HFFc6 (cell line): ENCODE measurements around the gene HSPA2. TPM values are rescaled to one million over a fixed set of nuclear protein-coding genes. Genes with fewer than 3 reads are reported as not detected.

ENCODE experiments used
- DNase-seq: peaks from one replicate; pipeline ENCODE4 v3.0.0-alpha.2; 2018
- H3K27ac Mint-ChIP-seq: 2 replicates; pipeline ENCODE4 v1.8.0; 2020; ENCODE audit warnings: mild to moderate bottlenecking, mixed read lengths
- H3K27me3 Mint-ChIP-seq: 2 replicates; pipeline ENCODE4 v1.8.0; 2021; ENCODE audit warnings: mild to moderate bottlenecking, moderate library complexity, mixed read lengths; ENCODE audit not compliant: insufficient read depth
- H3K36me3 Mint-ChIP-seq: 2 replicates; pipeline ENCODE4 v1.8.0; 2021; ENCODE audit warnings: low read depth, mixed read lengths
- H3K4me1 Mint-ChIP-seq: 2 replicates; pipeline ENCODE4 v1.8.0; 2020; ENCODE audit warnings: low read depth, mixed read lengths
- H3K4me3 Mint-ChIP-seq: 2 replicates; pipeline ENCODE4 v1.8.0; 2020; ENCODE audit warnings: mild to moderate bottlenecking, moderate library complexity, mixed read lengths
- H3K9me3 Mint-ChIP-seq: 2 replicates; pipeline ENCODE4 v1.8.0; 2020; ENCODE audit warnings: mild to moderate bottlenecking, mixed read lengths
- CTCF ChIP-seq: fragments of 200-600 bp; sonication (generic); IDR thresholded peaks from 2 replicates; pipeline ENCODE4 v1.5.0; 2021; ENCODE audit warnings: antibody characterized with exemption, mild to moderate bottlenecking
- total RNA-seq, 6 experiments: library from RNA; stranded (reverse); fragmentation: NEBNext Ultra II Directional; extraction: Animal tissue kit (Norgen Biotek cat#: 25700); gene quantifications; 2 replicates in 1 of 6; 3 replicates in 5 of 6; pipeline ENCODE4 v1.2.3, GENCODE V29; 2021

HSPA2 gene
- total RNA-seq, 6 experiments from 2014 or later = 5.6 to 9.6 (median 9.2) TPM

GRCh38 chr14:64581363-64581762 is 40.8 kb downstream of the HSPA2 start:
- no peak for DNase-seq
- Mint-ChIP-seq H3K4me3 (no peak overlapping the region), H3K9me3 (no peaks in the 10 kb centered on the region), H3K27ac (no peak overlapping the region), H3K4me1 (peaks cover 20% of the 10 kb centered on the region), H3K27me3 (no peaks in the 10 kb centered on the region; the same call in none of the 2 replicates), H3K36me3 (no peaks in the 10 kb centered on the region)
- TF ChIP-seq CTCF = no peak

GRCh38 chr14:64581817-64582216 is 41.3 kb downstream of the HSPA2 start:
- H3K4me1 Mint-ChIP-seq = peaks cover 20% of the 10 kb centered on the region
- H3K27me3 Mint-ChIP-seq = no peaks in the 10 kb centered on the region; the same call in none of the 2 replicates
- no peak for TF ChIP-seq CTCF
- no peak overlapping the region for H3K27ac Mint-ChIP-seq
- no peak for DNase-seq
- H3K36me3 Mint-ChIP-seq = no peaks in the 10 kb centered on the region
- H3K4me3 Mint-ChIP-seq = no peak overlapping the region
- no peaks in the 10 kb centered on the region for H3K9me3 Mint-ChIP-seq

GRCh38 chr14:64584190-64584589 is 43.6 kb downstream of the HSPA2 start:
- DNase-seq = no peak
- H3K9me3 Mint-ChIP-seq = no peaks in the 10 kb centered on the region
- no peak overlapping the region for H3K27ac Mint-ChIP-seq
- H3K4me3 Mint-ChIP-seq = no peak overlapping the region
- TF ChIP-seq CTCF = no peak
- peaks cover 15% of the 10 kb centered on the region for H3K4me1 Mint-ChIP-seq
- no peaks in the 10 kb centered on the region for H3K36me3 Mint-ChIP-seq
- no peaks in the 10 kb centered on the region; the same call in 1 of the 2 replicates for H3K27me3 Mint-ChIP-seq

GRCh38 chr14:64591809-64592208 is 51.3 kb downstream of the HSPA2 start:
- Mint-ChIP-seq H3K4me3 (no peak overlapping the region), H3K4me1 (peaks cover 7% of the 10 kb centered on the region), H3K36me3 (no peaks in the 10 kb centered on the region), H3K27me3 (no peaks in the 10 kb centered on the region), H3K9me3 (no peaks in the 10 kb centered on the region), H3K27ac (0 out of 2 replicates have a peak overlapping the region, but pooled peaks have one; percentile 2)
- TF ChIP-seq CTCF = no peak
- DNase-seq = no peak

Other genes starting within 250 kb of the HSPA2 start
- gene ESR2, start 246.4 kb upstream of the HSPA2 start, total RNA-seq = not detected
- 100 to 1,000 TPM in 4 of 6 experiments, 10 to 100 TPM in 2; 81.3 to 116 (median 111) TPM for gene MTHFD1, start 152.4 kb upstream of the HSPA2 start, total RNA-seq
- 1 to 10 TPM in 4 of 6 experiments, under 1 TPM in 2; 0.94 to 1.3 (median 1.2) TPM for gene AKAP5, start 75.2 kb upstream of the HSPA2 start, total RNA-seq
- 1 to 10 TPM; 5.7 to 8.2 (median 7.1) TPM for gene ZBTB25, start 36.9 kb upstream of the HSPA2 start, total RNA-seq
- 10 to 100 TPM; 22.3 to 29.3 (median 25.5) TPM for gene ZBTB1, start 36.0 kb upstream of the HSPA2 start, total RNA-seq
- gene PPP1R36, start 9.2 kb downstream of the HSPA2 start, total RNA-seq = under 1 TPM; 0.20 to 0.81 (median 0.27) TPM
- gene PLEKHG3, start 163.7 kb downstream of the HSPA2 start, total RNA-seq = 10 to 100 TPM in 3 of 6 experiments, 1 to 10 TPM in 3; 6.0 to 11.7 (median 9.2) TPM